Tibial nerve (tissue), 4 donors: Measurements from ENCODE around the gene SCN9A. TPM values are rescaled to one million over a fixed set of nuclear protein-coding genes. Genes with fewer than 3 reads are reported as not detected.
A peak's percentile ranks its signal among the peaks of the same experiment; 100 is the strongest.

Experiments
- DNase-seq, 2 donors: peaks; one replicate each; pipeline ENCODE4 v3.0.0-alpha.2; 2019; ENCODE audit warnings: low spot score in 2 of 2
- H3K27ac ChIP-seq, 4 donors: fragments of 200-600 bp; sonication (generic) in 3 of 4; one replicate each; pipeline ENCODE4 v1.5.1; 2017 to 2019; ENCODE audit warnings: mild to moderate bottlenecking in 1 of 4
- H3K27me3 ChIP-seq, 2 donors: fragments of 200-600 bp; sonication (generic) in 1 of 2; one replicate each; pipeline versions ENCODE4 v1.5.1 to v1.6.0; 2017 to 2019
- H3K36me3 ChIP-seq, 3 donors: fragments of 200-600 bp; sonication (generic); one replicate each; pipeline ENCODE4 v1.5.1; 2018 to 2019
- H3K4me1 ChIP-seq, 4 donors: fragments of 200-600 bp; sonication (generic) in 3 of 4; one replicate each; pipeline ENCODE4 v1.5.1; 2017 to 2019
- H3K4me3 ChIP-seq, 4 donors: fragments of 200-600 bp; sonication (generic) in 3 of 4; one replicate each; pipeline ENCODE4 v1.5.1; 2017 to 2019; ENCODE audit warnings: mild to moderate bottlenecking in 1 of 4, moderate library complexity in 1 of 4
- H3K9me3 ChIP-seq, 4 donors: fragments of 200-600 bp; sonication (generic) in 3 of 4; one replicate each; pipeline ENCODE4 v1.5.1; 2017 to 2019
- EP300 ChIP-seq, 2 donors: sonication (generic); formaldehyde crosslinking; IDR thresholded peaks; one replicate each; pipeline ENCODE4 v1.6.1; 2017; ENCODE audit warnings: antibody characterized with exemption in 2 of 2, mild to moderate bottlenecking in 1 of 2
- POLR2A ChIP-seq, 2 donors: fragments of 450-650 bp; IDR thresholded peaks; one replicate each; pipeline ENCODE4 v1.6.1; 2017; ENCODE audit warnings: antibody characterized with exemption in 2 of 2, mild to moderate bottlenecking in 2 of 2, moderate library complexity in 2 of 2
- WGBS, 2 donors: methylation state at CpG; one replicate each; pipeline ENCODE4 v1.1.5; 2018; 5-methylcytosine and 5-hydroxymethylcytosine counted together
- total RNA-seq, 4 donors: library from RNA; depleted of rRNA; stranded (reverse); fragments of >200 nt; gene quantifications; one replicate each; pipeline ENCODE4 v1.1.0, GENCODE V29; 2016
- TF ChIP-seq, protein P1 (sequence below), 5 experiments: fragments of 200-600 bp in 3 of 5; fragments of 450-650 bp in 2 of 5; sonication (generic) in 3 of 5; IDR thresholded peaks; one replicate each; pipeline ENCODE4 v1.5.1; 2016 to 2019; ENCODE audit warnings: antibody characterized with exemption in 5 of 5, mild to moderate bottlenecking in 3 of 5, moderate library complexity in 2 of 5

Gene SCN9A
- total RNA-seq, 4 donors from 2014 or later, result 8.2 to 36.1 (median 17.2) TPM

DNA sequence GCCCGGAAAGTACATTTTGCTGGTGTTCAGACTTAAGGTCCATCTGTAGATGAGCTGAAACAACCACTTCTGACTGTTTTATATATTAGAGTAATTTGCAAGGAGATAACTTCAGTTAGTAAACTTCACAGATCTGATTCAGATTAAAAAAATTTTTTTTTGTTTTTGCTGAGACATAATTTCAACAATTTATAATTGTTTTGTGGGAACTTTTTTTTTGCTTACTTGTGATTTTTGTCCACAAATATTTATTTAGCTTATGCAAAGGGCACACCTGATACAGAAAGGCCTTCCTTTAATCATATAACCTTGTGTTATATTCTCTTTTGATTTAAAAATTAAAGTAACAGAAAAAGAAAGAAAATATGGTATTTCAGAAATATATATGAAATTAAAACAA, 9.6 kb upstream of the SCN9A start:
- no peak overlapping the region for H3K4me3 ChIP-seq
- no peaks in the 10 kb centered on the region for H3K27me3 ChIP-seq
- peaks cover 0 to 8% (median 0%) of the 10 kb centered on the region in 4 donors for H3K4me1 ChIP-seq
- 93 to 94% methylated on average over 1 of the region's 1 CpG for WGBS, 2 donors
- no peaks in the 10 kb centered on the region for H3K9me3 ChIP-seq
- no peak for DNase-seq
- no peaks in the 10 kb centered on the region for H3K36me3 ChIP-seq
- TF ChIP-seq POLR2A (IDR thresholded peaks at IDR 0.05) (no peak), EP300 (IDR thresholded peaks at IDR 0.05) (no peak)
- TF ChIP-seq, protein P1, sequence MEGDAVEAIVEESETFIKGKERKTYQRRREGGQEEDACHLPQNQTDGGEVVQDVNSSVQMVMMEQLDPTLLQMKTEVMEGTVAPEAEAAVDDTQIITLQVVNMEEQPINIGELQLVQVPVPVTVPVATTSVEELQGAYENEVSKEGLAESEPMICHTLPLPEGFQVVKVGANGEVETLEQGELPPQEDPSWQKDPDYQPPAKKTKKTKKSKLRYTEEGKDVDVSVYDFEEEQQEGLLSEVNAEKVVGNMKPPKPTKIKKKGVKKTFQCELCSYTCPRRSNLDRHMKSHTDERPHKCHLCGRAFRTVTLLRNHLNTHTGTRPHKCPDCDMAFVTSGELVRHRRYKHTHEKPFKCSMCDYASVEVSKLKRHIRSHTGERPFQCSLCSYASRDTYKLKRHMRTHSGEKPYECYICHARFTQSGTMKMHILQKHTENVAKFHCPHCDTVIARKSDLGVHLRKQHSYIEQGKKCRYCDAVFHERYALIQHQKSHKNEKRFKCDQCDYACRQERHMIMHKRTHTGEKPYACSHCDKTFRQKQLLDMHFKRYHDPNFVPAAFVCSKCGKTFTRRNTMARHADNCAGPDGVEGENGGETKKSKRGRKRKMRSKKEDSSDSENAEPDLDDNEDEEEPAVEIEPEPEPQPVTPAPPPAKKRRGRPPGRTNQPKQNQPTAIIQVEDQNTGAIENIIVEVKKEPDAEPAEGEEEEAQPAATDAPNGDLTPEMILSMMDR (IDR thresholded peaks at IDR 0.05), result no peak
- no peak overlapping the region for H3K27ac ChIP-seq

DNA sequence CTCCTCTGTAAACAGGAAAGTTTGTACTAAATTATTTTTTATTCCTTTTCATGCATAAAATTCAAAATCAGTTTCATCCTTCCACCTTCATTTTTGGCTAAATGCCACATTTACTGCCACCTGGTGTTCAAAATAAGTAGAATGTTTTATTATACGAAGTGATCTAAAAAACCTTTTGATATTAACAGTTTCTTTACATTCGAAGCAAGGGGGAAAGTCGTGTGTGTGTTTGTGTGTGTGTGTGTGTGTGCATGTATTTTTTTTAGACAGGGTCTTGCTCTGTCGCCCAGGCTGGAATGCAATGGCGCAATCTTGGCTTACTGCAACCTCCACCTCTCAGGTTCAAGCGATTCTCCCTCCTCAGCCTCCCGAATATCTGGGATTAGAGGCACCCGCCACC, 9.0 kb upstream of the SCN9A start:
- no peak for DNase-seq
- no peak for TF ChIP-seq POLR2A (IDR thresholded peaks at IDR 0.05)
- TF ChIP-seq, protein P1 (IDR thresholded peaks at IDR 0.05), result peak; percentile 27 to 61 (median 46)
- 59 to 67% methylated on average over 8 of the region's 8 CpGs for WGBS, 2 donors

DNA sequence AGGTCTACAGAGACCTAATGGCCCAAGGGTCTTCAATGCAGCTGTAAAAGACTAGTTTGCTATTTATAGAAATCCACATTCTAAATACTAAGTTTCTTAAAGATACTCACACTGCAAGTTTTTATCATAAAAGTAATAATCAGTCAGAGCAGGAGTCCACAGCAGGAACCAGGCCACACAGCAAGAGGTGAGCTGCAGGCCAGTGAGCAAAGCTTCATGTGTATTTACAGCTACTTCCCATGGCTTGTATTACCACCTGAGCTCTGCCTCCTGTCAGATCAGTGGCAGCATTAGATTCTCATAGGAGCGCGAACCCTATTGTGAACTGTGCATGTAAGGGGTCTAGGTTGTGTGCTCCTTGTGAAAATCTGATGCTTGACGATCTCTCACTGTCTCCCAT, 6.7 kb upstream of the SCN9A start:
- H3K9me3 ChIP-seq, result no peaks in the 10 kb centered on the region
- H3K4me1 ChIP-seq, result no peaks in the 10 kb centered on the region
- TF ChIP-seq EP300 (IDR thresholded peaks at IDR 0.05), result no peak
- TF ChIP-seq POLR2A (IDR thresholded peaks at IDR 0.05), result no peak
- TF ChIP-seq, protein P1 (IDR thresholded peaks at IDR 0.05), result no peak
- no peak overlapping the region for H3K4me3 ChIP-seq
- no peak for DNase-seq
- H3K36me3 ChIP-seq, result no peaks in the 10 kb centered on the region
- 93% methylated on average over 3 of the region's 3 CpGs for WGBS, 2 donors
- no peak overlapping the region for H3K27ac ChIP-seq
- no peaks in the 10 kb centered on the region for H3K27me3 ChIP-seq

More for the DNA sequence above, 9.0 kb upstream of the SCN9A start:
- H3K4me1 ChIP-seq, result peaks cover 0 to 8% (median 0%) of the 10 kb centered on the region in 4 donors
- no peaks in the 10 kb centered on the region for H3K36me3 ChIP-seq
- no peaks in the 10 kb centered on the region for H3K27me3 ChIP-seq
- H3K9me3 ChIP-seq, result no peaks in the 10 kb centered on the region
- no peak overlapping the region for H3K4me3 ChIP-seq
- H3K27ac ChIP-seq, result no peak overlapping the region

DNA sequence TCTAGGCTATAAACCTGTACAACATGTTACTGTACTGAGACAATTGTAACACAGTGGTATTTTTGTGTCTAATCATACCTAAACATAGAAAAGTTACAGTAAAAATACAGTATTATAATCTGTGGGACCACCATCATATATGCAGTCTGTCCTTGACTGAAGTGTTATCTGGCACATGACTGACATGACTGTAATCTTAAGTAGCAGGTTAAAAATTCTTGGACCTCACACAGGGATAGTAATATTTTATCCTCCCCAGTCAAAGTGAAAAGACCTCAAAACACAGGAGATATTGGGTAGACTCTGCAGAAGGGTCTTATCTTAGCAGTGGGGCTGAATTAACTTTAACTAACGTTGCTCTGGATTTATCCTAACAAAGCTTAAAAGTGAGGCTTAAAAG, 4.9 kb upstream of the SCN9A start:
- 60 to 79% methylated on average over 1 of the region's 1 CpG for WGBS, 2 donors
- Histone ChIP-seq H3K36me3 (no peaks in the 10 kb centered on the region), H3K9me3 (no peaks in the 10 kb centered on the region), H3K4me3 (no peak overlapping the region), H3K27ac (no peak overlapping the region), H3K4me1 (no peaks in the 10 kb centered on the region), H3K27me3 (no peaks in the 10 kb centered on the region)
- DNase-seq, result no peak
- TF ChIP-seq EP300 (IDR thresholded peaks at IDR 0.05), result no peak
- TF ChIP-seq, protein P1 (IDR thresholded peaks at IDR 0.05), result no peak
- no peak for TF ChIP-seq POLR2A (IDR thresholded peaks at IDR 0.05)

DNA sequence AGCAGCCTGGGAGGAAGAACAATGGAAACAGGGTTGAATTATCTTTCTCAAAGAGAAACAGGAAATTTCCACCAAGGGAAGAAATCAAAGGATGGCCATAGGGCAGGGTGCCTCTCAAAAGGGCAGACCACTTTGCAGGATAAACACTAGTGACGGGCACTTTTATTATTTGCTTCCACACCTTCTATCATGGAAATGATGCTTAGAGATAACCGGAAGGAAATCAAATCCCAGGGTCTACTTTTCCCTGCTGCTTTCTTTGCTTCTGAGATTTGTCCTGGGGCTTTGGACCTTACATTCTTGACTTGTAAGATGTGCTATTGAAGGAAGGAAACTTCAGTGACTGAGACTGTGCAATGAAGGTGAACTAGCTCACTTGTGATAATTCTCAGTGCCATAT, 1.1 kb upstream of the SCN9A start:
- WGBS, 2 donors, result 45 to 55% methylated on average over 2 of the region's 2 CpGs
- DNase-seq, result no peak
- peak overlapping the region in 3 of 4 donors; percentile 48 to 80 (median 65) for H3K4me3 ChIP-seq
- no peaks in the 10 kb centered on the region for H3K9me3 ChIP-seq
- no peak for TF ChIP-seq POLR2A (IDR thresholded peaks at IDR 0.05)
- TF ChIP-seq, protein P1 (IDR thresholded peaks at IDR 0.05), result no peak
- TF ChIP-seq EP300 (IDR thresholded peaks at IDR 0.05), result no peak
- H3K4me1 ChIP-seq, result peaks cover 0 to 13% (median 0%) of the 10 kb centered on the region in 4 donors
- no peaks in the 10 kb centered on the region for H3K27me3 ChIP-seq
- no peaks in the 10 kb centered on the region for H3K36me3 ChIP-seq
- H3K27ac ChIP-seq, result peak overlapping the region in 3 of 4 donors; percentile 52 to 77 (median 77)
